ENCODE data around the gene ANKMY1. TPM values are rescaled to one million over a fixed set of nuclear protein-coding genes. Genes with fewer than 3 reads are reported as not detected.

Gene ANKMY1
- total and polyA plus RNA-seq, 2 of the 13 experiments (the other 11 are each of a cell fraction or from before 2014, with no cell fraction given), result 11.7 to 18.8 TPM

DNA sequence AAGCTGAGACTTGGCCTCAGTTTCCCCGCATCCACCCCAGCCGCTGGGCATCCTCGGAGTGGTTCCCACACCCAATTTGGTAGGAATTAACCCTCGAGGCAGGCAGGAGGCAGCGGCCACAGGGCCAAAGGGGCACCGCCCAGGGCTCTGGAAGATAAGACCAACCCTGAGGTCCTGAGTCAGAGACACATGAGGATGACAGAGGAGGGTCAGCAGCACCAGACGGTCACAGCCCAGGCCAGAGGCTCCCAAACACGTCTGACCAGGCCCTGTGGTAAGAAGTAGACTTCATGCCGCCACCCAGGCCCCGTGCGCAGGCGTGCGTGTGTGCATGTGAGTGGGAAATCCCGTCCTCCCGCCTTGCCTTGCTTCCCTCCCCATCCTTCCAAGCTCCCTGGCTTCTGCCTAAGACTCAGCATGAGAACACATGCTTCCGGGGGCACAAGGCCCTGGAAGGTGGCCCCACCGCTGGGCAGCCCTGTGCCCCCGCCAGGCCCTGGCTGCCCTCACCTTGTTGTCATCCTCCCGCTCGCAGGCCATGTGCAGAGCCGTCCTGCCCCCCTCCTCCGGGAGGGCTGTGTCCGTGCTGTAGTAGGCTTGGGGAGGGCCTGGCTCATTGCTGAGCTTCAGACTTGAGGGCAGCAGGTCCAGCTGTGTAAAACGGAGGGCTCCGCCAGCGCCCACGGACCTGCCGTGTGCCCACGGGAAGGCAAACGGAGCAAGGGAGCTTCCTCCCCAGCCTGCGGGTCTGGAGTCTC lies 46.3 kb downstream of the ANKMY1 start (continued):
- TF ChIP-seq, protein P1, sequence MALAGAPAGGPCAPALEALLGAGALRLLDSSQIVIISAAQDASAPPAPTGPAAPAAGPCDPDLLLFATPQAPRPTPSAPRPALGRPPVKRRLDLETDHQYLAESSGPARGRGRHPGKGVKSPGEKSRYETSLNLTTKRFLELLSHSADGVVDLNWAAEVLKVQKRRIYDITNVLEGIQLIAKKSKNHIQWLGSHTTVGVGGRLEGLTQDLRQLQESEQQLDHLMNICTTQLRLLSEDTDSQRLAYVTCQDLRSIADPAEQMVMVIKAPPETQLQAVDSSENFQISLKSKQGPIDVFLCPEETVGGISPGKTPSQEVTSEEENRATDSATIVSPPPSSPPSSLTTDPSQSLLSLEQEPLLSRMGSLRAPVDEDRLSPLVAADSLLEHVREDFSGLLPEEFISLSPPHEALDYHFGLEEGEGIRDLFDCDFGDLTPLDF (CRISPR knock-in tag; IDR thresholded peaks at IDR 0.05), result no peak
- no peak for TF ChIP-seq MXD3 (CRISPR knock-in tag; IDR thresholded peaks at IDR 0.05)
- no peak for TF ChIP-seq ZNF44 (CRISPR knock-in tag; IDR thresholded peaks at IDR 0.05)
- TF ChIP-seq, protein P2, sequence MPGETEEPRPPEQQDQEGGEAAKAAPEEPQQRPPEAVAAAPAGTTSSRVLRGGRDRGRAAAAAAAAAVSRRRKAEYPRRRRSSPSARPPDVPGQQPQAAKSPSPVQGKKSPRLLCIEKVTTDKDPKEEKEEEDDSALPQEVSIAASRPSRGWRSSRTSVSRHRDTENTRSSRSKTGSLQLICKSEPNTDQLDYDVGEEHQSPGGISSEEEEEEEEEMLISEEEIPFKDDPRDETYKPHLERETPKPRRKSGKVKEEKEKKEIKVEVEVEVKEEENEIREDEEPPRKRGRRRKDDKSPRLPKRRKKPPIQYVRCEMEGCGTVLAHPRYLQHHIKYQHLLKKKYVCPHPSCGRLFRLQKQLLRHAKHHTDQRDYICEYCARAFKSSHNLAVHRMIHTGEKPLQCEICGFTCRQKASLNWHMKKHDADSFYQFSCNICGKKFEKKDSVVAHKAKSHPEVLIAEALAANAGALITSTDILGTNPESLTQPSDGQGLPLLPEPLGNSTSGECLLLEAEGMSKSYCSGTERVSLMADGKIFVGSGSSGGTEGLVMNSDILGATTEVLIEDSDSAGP (CRISPR knock-in tag; IDR thresholded peaks at IDR 0.05; ENCODE audit: borderline replicate concordance), result no peak
- no peak for TF ChIP-seq MLX (CRISPR knock-in tag; IDR thresholded peaks at IDR 0.05)

- CTCF ChIA-PET (ENCODE audit: low intra/inter-chr PET ratio, low total read pairs), result no interaction called here
- POLR2A ChIA-PET, result no interaction called here
- Histone ChIP-seq H3K9ac (ENCODE audit: insufficient read depth, low read depth, low read length) (no peak overlapping the region), H3K27me3 (ENCODE audit: control insufficient read depth in 1 of 2, insufficient read depth in 2 of 2, low read length in 2 of 2) (no peaks in the 10 kb centered on the region), H3K27ac (ENCODE audit: extremely low read length, insufficient read depth, low read length) (no peak overlapping the region), H3K4me1 (ENCODE audit: insufficient read depth, low read length) (no peaks in the 10 kb centered on the region), H4K20me1 (ENCODE audit: insufficient read depth, low read length) (no peaks in the 10 kb centered on the region; the same call in 1 of the 2 replicates), H3K36me3 (replicated peaks in 1 of 2; ENCODE audit: control insufficient read depth in 1 of 2, insufficient read depth in 2 of 2, low read length in 2 of 2) (peaks cover 6 to 10% of the 10 kb centered on the region in 2 experiments; a peak in 3 of 5 replicates), H3K4me2 (ENCODE audit: low read depth, low read length) (no peak overlapping the region), H3K79me2 (ENCODE audit: insufficient read depth, low read length) (no peaks in the 10 kb centered on the region), H2AFZ (ENCODE audit: low read length) (no peak overlapping the region), H3K4me3 (replicated peaks in 1 of 3; ENCODE audit: insufficient read depth in 1 of 3, low read depth in 2 of 3, low read length in 3 of 3) (no peak overlapping the region), H3K9me3 (ENCODE audit: low read length) (no peaks in the 10 kb centered on the region)
- BruUV-seq (replicated peaks), result no TSS peak
- WGBS (ENCODE audit: low lambda C conversion rate), result 98% methylated on average over 12 of the region's 12 CpGs
- no peak for FAIRE-seq
- intact Hi-C loops (cut with micrococcal nuclease; ENCODE audit: unreplicated experiment) (loop anchor here (10.0 kb wide), 1 partner anchor 134 kb away; no protein-coding TSS in a partner anchor), in situ Hi-C loops (cut with HindIII; ENCODE audit: extremely low pct_ligation_motif_present, low pct_unique_long_range_greater_than_20kb) (no loop called here)
- no peak for ATAC-seq
- no peak for DNase-seq (ENCODE audit: low spot score)
- TF ChIP-seq E2F2 (CRISPR knock-in tag; IDR thresholded peaks at IDR 0.05; ENCODE audit: borderline replicate concordance) (no peak), POLR2AphosphoS5 (IDR thresholded peaks at IDR 0.05; ENCODE audit: low read depth, low read length) (no peak), MAF1 (CRISPR knock-in tag; IDR thresholded peaks at IDR 0.05; ENCODE audit: borderline replicate concordance) (no peak), HNF1B (CRISPR knock-in tag; IDR thresholded peaks at IDR 0.05) (no peak), ZBTB49 (CRISPR knock-in tag; IDR thresholded peaks at IDR 0.05; ENCODE audit: borderline replicate concordance) (no peak), ZNF678 (CRISPR knock-in tag; IDR thresholded peaks at IDR 0.05) (no peak)
Measured at GRCh38 chr2:240510513-240511210, 47.1 kb downstream of the ANKMY1 start.

All from HepG2 (cell line).